Lung (tissue), 12 donors: ENCODE results near the gene ASIC1. TPM values are rescaled to one million over a fixed set of nuclear protein-coding genes. Genes with fewer than 3 reads are reported as not detected.

Experiments used
- ATAC-seq: fragments of 200-7000 bp; cut with Tn5 transposase; one replicate; pipeline ENCODE4 v1.9.1; 2020; ENCODE audit warnings: moderate number of reproducible peaks; ENCODE audit not compliant: insufficient read depth, low FRiP score
- DNase-seq, 3 donors: peaks; one replicate each; pipeline ENCODE4 v3.0.0-alpha.2; 2013 to 2017
- H3K27ac ChIP-seq, 2 donors: one replicate each; pipeline ENCODE4 v1.5.1; 2013; ENCODE audit warnings: mild to moderate bottlenecking in 2 of 2, moderate library complexity in 2 of 2, control low read depth in 1 of 2, inconsistent platforms in 1 of 2, low read depth in 1 of 2, low read length in 1 of 2
- H3K27me3 ChIP-seq, 3 donors: one replicate each; pipeline ENCODE4 v1.5.1; 2013; ENCODE audit warnings: low read length in 2 of 3; ENCODE audit not compliant: control insufficient read depth in 3 of 3, insufficient read depth in 3 of 3
- H3K36me3 ChIP-seq, 4 donors: one replicate each; pipeline ENCODE4 v1.5.1; 2013; ENCODE audit warnings: low read length in 4 of 4, mild to moderate bottlenecking in 1 of 4, moderate library complexity in 1 of 4; ENCODE audit not compliant: control insufficient read depth in 4 of 4, insufficient read depth in 4 of 4
- H3K4me1 ChIP-seq, 5 donors: one replicate each; pipeline ENCODE4 v1.5.1; 2013; ENCODE audit warnings: low read length in 5 of 5, mild to moderate bottlenecking in 2 of 5, moderate library complexity in 1 of 5; ENCODE audit not compliant: control insufficient read depth in 5 of 5, insufficient read depth in 5 of 5
- H3K4me3 ChIP-seq: one replicate; pipeline ENCODE4 v1.5.1; 2013; ENCODE audit warnings: mild to moderate bottlenecking, control low read depth, moderate library complexity
- H3K9ac ChIP-seq, 2 donors: one replicate each; pipeline ENCODE4 v1.5.1; 2013; ENCODE audit warnings: low read length in 2 of 2, control low read depth in 1 of 2; ENCODE audit not compliant: insufficient read depth in 1 of 2
- H3K9me3 ChIP-seq, 4 donors: one replicate each; pipeline ENCODE4 v1.5.1; 2013; ENCODE audit warnings: low read length in 3 of 4, mild to moderate bottlenecking in 1 of 4, moderate library complexity in 1 of 4; ENCODE audit not compliant: control insufficient read depth in 4 of 4, insufficient read depth in 3 of 4
- CTCF ChIP-seq: IDR thresholded peaks from 2 replicates; pipeline ENCODE4 v1.5.1; 2012; ENCODE audit warnings: mild to moderate bottlenecking; ENCODE audit errors: control extremely low read depth, extremely low read depth
- WGBS, 2 donors: extraction: QIAGEN DNeasy Blood & Tissue Kit; methylation state at CpG; one replicate each; pipeline ENCODE4 v1.1.7; 2013; 5-methylcytosine and 5-hydroxymethylcytosine counted together
- polyA plus RNA-seq, 2 donors: library from polyadenylated mRNA; stranded (reverse); fragments of 200-250 nt; gene quantifications; one replicate each; pipeline ENCODE4 v1.2.1, GENCODE V29; 2013
- total RNA-seq, 2 donors: library from RNA; depleted of rRNA in 1 of 2; stranded (reverse); fragments of >200 nt in 1 of 2; gene quantifications; one replicate each; pipeline ENCODE4 v1.2.1, GENCODE V29; 2014 to 2021
- donor health status: control.
- donor health status: control.
- donor health status: Bipolar disorder and iron deficiency.
- donor health status: healthy.
- donor health status: DM: yes; HTN: yes; CAD: no.

ASIC1 gene
- total and polyA plus RNA-seq, 4 donors: 0.41 to 2.0 (median 1.3) TPM

- Histone ChIP-seq H3K36me3 (peaks cover 0 to 1% (median 0%) of the 10 kb centered on the region in 4 donors), H3K4me1 (peaks cover 0 to 41% (median 6%) of the 10 kb centered on the region in 5 donors), H3K27ac (peak overlapping the region; percentile 6 to 73), H3K9me3 (no peaks in the 10 kb centered on the region), H3K27me3 (no peaks in the 10 kb centered on the region), H3K4me3 (no peak overlapping the region), H3K9ac (peak overlapping the region in 1 of 2 donors; percentile 95)
- peak; percentile 89 to 97 (median 95) for DNase-seq
- ATAC-seq: no peak
- 59 to 69% methylated on average over 10 of the region's 10 CpGs for WGBS, 2 donors
- TF ChIP-seq CTCF: no peak
Measured at GRCh38 chr12:50016501-50017475, 40.6 kb upstream of the ASIC1 start.

GRCh38 chr12:50017641-50018040 lies 39.8 kb upstream of the ASIC1 start:
- no peak for TF ChIP-seq CTCF
- peak; percentile 47 for ATAC-seq
- H3K27me3 ChIP-seq: no peaks in the 10 kb centered on the region
- no peaks in the 10 kb centered on the region for H3K9me3 ChIP-seq
- DNase-seq: peak; percentile 32 to 90 (median 83)
- H3K27ac ChIP-seq: peak overlapping the region in 1 of 2 donors; percentile 76
- H3K4me3 ChIP-seq: no peak overlapping the region
- peaks cover 0 to 50% (median 6%) of the 10 kb centered on the region in 5 donors for H3K4me1 ChIP-seq
- peaks cover 0 to 1% (median 0%) of the 10 kb centered on the region in 4 donors for H3K36me3 ChIP-seq
- WGBS, 2 donors: 54 to 58% methylated on average over 6 of the region's 6 CpGs
- H3K9ac ChIP-seq: peak overlapping the region in 1 of 2 donors; percentile 95

- WGBS, 2 donors: 69 to 83% methylated on average over 3 of the region's 3 CpGs
- peak in 2 of 3 donors; percentile 50 to 54 for DNase-seq
Measured at GRCh38 chr12:50018154-50018553, 39.2 kb upstream of the ASIC1 start.

More at GRCh38 chr12:50018154-50018553, 39.2 kb upstream of the ASIC1 start:
- Histone ChIP-seq H3K4me3 (no peak overlapping the region), H3K4me1 (peaks cover 0 to 55% (median 6%) of the 10 kb centered on the region in 5 donors), H3K27ac (no peak overlapping the region), H3K27me3 (no peaks in the 10 kb centered on the region), H3K9me3 (no peaks in the 10 kb centered on the region), H3K36me3 (peaks cover 0 to 1% (median 0%) of the 10 kb centered on the region in 4 donors), H3K9ac (peak overlapping the region in 1 of 2 donors; percentile 95)
- TF ChIP-seq CTCF: no peak
- no peak for ATAC-seq
